ENCODE measurements around the gene SKOR1. TPM values are rescaled to one million over a fixed set of nuclear protein-coding genes. Genes with fewer than 3 reads are reported as not detected.

SKOR1 gene
- total RNA-seq, 1 experiment from 2014 or later = 0.13 TPM

DNA sequence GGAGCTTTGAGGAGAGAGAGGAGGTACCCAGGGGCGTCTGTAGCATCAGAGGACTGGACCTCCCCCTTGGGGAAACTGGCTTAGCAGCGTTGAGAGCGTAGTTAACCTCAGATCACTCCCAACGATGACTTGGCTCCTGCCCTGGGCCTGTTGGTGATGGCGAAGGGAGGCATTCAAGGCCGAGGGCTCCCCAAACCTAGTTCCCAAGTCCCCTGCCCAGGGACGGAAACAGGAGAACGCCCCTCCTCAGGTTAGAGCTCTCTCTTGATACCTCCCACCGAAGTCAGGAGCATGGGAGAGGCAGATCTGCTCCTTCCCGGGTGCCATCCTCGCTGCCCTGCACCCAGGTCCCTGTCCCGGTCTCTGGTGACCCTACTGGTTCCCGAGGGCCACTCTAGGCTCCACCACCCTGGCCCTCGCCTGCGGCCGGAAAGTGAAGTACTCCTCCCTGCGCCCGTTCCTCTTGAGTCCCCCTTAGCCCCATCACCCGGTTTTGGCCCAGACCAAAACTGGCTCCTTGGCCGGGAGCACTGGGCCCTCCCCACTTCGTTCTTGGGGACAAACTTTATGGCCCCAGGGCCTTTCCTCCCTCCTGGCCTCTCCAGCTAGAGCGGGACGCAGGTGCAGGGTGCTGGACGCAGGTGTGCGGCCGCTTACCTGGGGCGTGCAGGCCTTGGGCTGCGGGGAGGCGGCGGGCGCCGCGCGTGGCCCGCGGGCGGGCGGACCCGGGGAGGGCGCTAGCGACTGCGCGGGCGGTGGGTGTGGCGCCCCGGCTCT, 2.6 kb upstream of the SKOR1 start:
- no peak for TF ChIP-seq CTCF (conservative IDR thresholded peaks at IDR 0.05)
- Histone ChIP-seq H3K18ac (ENCODE audit: insufficient read length, low read depth, low read length) (no peak overlapping the region), H3K9me3 (ENCODE audit: control insufficient read depth, low read depth, low read length) (no peaks in the 10 kb centered on the region), H3K4me2 (ENCODE audit: insufficient read depth, insufficient read length, low read length) (peak overlapping the region; percentile 34), H3K9ac (ENCODE audit: extremely low read depth, insufficient read length, low read length) (no peak overlapping the region), H4K20me1 (ENCODE audit: control insufficient read depth, insufficient read depth, insufficient read length) (peaks cover 3% of the 10 kb centered on the region), H3K4ac (ENCODE audit: low read depth, low read length) (no peak overlapping the region), H3T11ph (ENCODE audit: low read length) (no peak overlapping the region), H4K91ac (ENCODE audit: insufficient read length, low read depth, low read length) (no peak overlapping the region), H2BK120ac (ENCODE audit: low read depth, low read length, poor library complexity, severe bottlenecking) (no peak overlapping the region), H2BK15ac (ENCODE audit: low read depth, low read length) (no peak overlapping the region), H3K27me3 (ENCODE audit: insufficient read depth, low read length) (peaks cover 88% of the 10 kb centered on the region), H3K23me2 (ENCODE audit: insufficient read length, low read depth, low read length, poor library complexity, severe bottlenecking) (no peaks in the 10 kb centered on the region), H2BK12ac (ENCODE audit: insufficient read length, low read depth, low read length) (no peak overlapping the region), H4K8ac (replicated peaks; ENCODE audit: insufficient read length, low read depth, low read length) (no peak overlapping the region), H2AFZ (ENCODE audit: low read length) (no peak overlapping the region), H2AK5ac (ENCODE audit: insufficient read length, low read length) (no peak overlapping the region), H3K14ac (ENCODE audit: insufficient read depth, low read length) (no peak overlapping the region), H2BK20ac (ENCODE audit: low read depth, low read length, poor library complexity, severe bottlenecking) (no peak overlapping the region), H4K5ac (ENCODE audit: insufficient read length, low read depth, low read length) (no peak overlapping the region), H2BK5ac (ENCODE audit: insufficient read length, low read length) (no peak overlapping the region), H3K27ac (ENCODE audit: insufficient read length, low read depth, low read length) (no peak overlapping the region), H3K4me1 (ENCODE audit: insufficient read depth, low read length) (0 out of 2 replicates have a peak, but pooled peaks cover 2% of the 10 kb centered on the region), H3K56ac (ENCODE audit: insufficient read length, low read depth, low read length) (no peak overlapping the region), H3K79me2 (ENCODE audit: insufficient read depth, low read length) (no peaks in the 10 kb centered on the region), H3K79me1 (ENCODE audit: insufficient read depth, low read depth, low read length, poor library complexity, severe bottlenecking) (no peaks in the 10 kb centered on the region), H3K23ac (ENCODE audit: insufficient read length, low read depth, low read length) (no peak overlapping the region)
- H3K4me3 Mint-ChIP-seq = peak overlapping the region; percentile 34 to 77; a peak in 4 of 5 replicates
- peaks cover 27 to 53% of the 10 kb centered on the region in 2 experiments for H3K4me1 Mint-ChIP-seq
- H3K27ac Mint-ChIP-seq = no peak overlapping the region
- peaks cover 90% of the 10 kb centered on the region for H3K27me3 Mint-ChIP-seq (ENCODE audit: low read depth)
- peaks cover 0 to 4% (median 0%) of the 10 kb centered on the region in 3 experiments; a peak in 4 of 7 replicates for H3K36me3 Mint-ChIP-seq (ENCODE audit: insufficient read depth in 1 of 3, low read depth in 3 of 3)
- H3K9me3 Mint-ChIP-seq = peaks cover 4 to 8% of the 10 kb centered on the region in 2 experiments; a peak in 3 of 5 replicates
- DNase-seq = peak; percentile 50
- no CpG with 5 or more reads among the region's 46 CpGs for WGBS (ENCODE audit: extremely low coverage, insufficient read length, low lambda C conversion rate)
